BLaER1 treated with 17β-estradiol and CSF1 and Interleukin-3, amounts not matched to agents 10 nM and 100 nM (cell line): ENCODE measurements around the gene SH3TC1.

Experiments used
- H3K27ac ChIP-seq, 11 experiments: shearing (Covaris generic); formaldehyde crosslinking; 2 replicates each; pipeline ENCODE4 v1.8.1; 2022
- H3K27me3 ChIP-seq, 11 experiments: shearing (Covaris generic); formaldehyde crosslinking; 2 replicates each; pipeline ENCODE4 v1.8.1; 2022
- H3K36me3 ChIP-seq, 11 experiments: shearing (Covaris generic); formaldehyde crosslinking; 2 replicates each; pipeline ENCODE4 v1.8.1; 2022
- H3K4me1 ChIP-seq, 10 experiments: shearing (Covaris generic); formaldehyde crosslinking; 2 replicates each; pipeline ENCODE4 v1.8.1; 2022
- H3K4me2 ChIP-seq, 11 experiments: shearing (Covaris generic); formaldehyde crosslinking; 2 replicates each; pipeline ENCODE4 v1.8.1; 2022
- H3K4me3 ChIP-seq, 10 experiments: shearing (Covaris generic); formaldehyde crosslinking; 2 replicates each; pipeline ENCODE4 v1.8.1; 2022
- H3K9ac ChIP-seq, 11 experiments: shearing (Covaris generic); formaldehyde crosslinking; 2 replicates each; pipeline ENCODE4 v1.8.1; 2022
- H3K9me3 ChIP-seq, 11 experiments: shearing (Covaris generic); formaldehyde crosslinking; replicated peaks in 1 of 11; 2 replicates each; pipeline ENCODE4 v1.8.1; 2022
- H4K20me1 ChIP-seq, 11 experiments: shearing (Covaris generic); formaldehyde crosslinking; 2 replicates each; pipeline ENCODE4 v1.8.1; 2022
- Cebpa-rat ChIP-seq, 11 experiments: shearing (Covaris generic); IDR thresholded peaks; 2 replicates each; pipeline ENCODE4 v1.8.1; 2022

The SH3TC1 gene

DNA sequence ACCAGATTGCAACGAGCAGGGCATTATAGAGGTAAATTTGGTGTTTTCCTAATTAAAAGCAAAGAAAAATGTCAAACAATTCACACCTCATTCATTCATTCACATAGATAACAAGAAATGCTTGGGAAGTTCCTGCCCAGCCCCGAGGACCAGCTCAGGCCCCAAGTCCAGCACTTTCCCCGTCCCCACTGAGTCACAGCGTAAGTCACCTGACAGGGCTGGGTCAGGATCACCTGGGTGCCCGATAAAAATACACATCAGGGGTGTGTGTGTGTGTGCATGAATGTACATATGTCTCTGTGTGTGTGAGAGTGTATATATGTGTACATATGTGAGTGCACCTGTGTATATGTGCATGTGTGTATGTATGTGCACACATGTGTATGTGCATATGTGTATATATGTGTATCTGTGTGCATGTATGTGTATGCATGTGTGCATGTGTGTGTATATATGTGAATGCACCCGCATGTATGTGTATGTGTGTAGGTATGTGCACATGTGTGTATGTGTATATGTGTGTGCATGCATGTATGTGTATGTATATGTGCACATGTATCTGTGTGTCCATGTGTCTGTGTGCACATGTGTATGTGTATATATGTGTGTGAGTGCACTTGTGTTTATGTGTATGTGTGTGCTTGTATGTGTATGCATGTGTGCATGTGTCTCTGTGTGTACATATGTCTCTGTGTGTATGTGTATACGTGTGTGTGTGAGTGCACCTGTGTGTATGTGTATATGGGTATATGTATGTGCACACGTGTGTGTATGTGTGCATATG, 18.6 kb upstream of the SH3TC1 start:
- H3K9ac ChIP-seq = no peak overlapping the region
- H3K27me3 ChIP-seq = no peaks in the 10 kb centered on the region
- H3K4me2 ChIP-seq = no peak overlapping the region
- peaks cover 16 to 40% (median 27%) of the 10 kb centered on the region in 10 experiments for H3K4me1 ChIP-seq
- H3K9me3 ChIP-seq = no peaks in the 10 kb centered on the region
- no peaks in the 10 kb centered on the region for H4K20me1 ChIP-seq
- no peaks in the 10 kb centered on the region for H3K36me3 ChIP-seq
- H3K27ac ChIP-seq = no peak overlapping the region
- no peak overlapping the region for H3K4me3 ChIP-seq
- no peak for TF ChIP-seq Cebpa-rat (IDR thresholded peaks at IDR 0.05)

DNA sequence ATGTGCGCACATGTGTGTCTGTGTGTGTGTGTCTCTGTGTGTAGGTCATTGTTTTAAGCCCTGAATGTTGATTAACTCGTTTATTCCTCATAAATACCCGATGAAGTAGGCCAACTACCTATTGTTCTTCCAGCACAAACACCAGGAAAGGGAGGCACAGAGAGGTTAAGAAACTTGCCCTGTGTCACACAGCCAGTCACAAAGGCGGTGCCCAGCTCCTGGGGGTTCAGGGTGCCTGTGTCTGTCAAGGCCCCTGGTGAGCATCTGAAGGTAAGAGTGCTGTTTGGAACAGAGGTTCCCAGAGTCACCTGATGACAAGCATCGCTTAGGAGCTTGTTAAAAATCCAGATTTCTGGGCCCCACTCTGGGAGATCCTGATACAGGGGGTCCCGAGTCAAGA, 18.0 kb upstream of the SH3TC1 start:
- Histone ChIP-seq H4K20me1 (no peaks in the 10 kb centered on the region), H3K36me3 (no peaks in the 10 kb centered on the region), H3K9me3 (no peaks in the 10 kb centered on the region), H3K4me1 (peaks cover 23 to 40% (median 33%) of the 10 kb centered on the region in 10 experiments), H3K4me3 (no peak overlapping the region), H3K4me2 (no peak overlapping the region), H3K9ac (no peak overlapping the region), H3K27ac (no peak overlapping the region), H3K27me3 (no peaks in the 10 kb centered on the region)
- TF ChIP-seq Cebpa-rat (IDR thresholded peaks at IDR 0.05) = no peak

DNA sequence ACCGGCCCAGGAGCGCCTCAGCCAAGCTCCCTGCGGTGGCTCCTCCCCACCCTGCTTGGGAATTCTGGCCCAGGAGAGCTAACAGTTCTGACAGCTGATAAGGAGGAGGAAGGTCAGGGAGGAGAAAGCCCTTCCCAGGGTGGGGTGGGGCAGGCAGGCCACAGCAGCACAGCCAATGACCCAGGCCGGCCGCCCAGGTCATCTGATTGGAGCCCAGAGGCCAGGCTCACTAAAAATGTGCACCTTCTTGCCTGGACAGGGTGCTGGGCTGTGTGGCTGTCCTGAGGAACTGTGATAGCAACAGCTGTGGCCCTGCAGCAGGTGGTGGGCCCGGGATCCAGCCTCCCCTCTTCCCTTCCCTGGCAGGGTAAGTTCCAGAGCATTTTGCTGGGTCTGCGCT, 17.2 kb upstream of the SH3TC1 start:
- Histone ChIP-seq H3K9me3 (no peaks in the 10 kb centered on the region), H3K27ac (no peak overlapping the region; a peak in 1 of 22 replicates), H3K4me3 (no peak overlapping the region), H4K20me1 (no peaks in the 10 kb centered on the region), H3K4me2 (no peak overlapping the region), H3K27me3 (no peaks in the 10 kb centered on the region), H3K36me3 (no peaks in the 10 kb centered on the region), H3K9ac (peak overlapping the region in 2 of 11 experiments; percentile 22 to 29; a peak in 1 of 22 replicates), H3K4me1 (peaks cover 30 to 40% (median 36%) of the 10 kb centered on the region in 10 experiments)
- TF ChIP-seq Cebpa-rat (IDR thresholded peaks at IDR 0.05) = no peak

DNA sequence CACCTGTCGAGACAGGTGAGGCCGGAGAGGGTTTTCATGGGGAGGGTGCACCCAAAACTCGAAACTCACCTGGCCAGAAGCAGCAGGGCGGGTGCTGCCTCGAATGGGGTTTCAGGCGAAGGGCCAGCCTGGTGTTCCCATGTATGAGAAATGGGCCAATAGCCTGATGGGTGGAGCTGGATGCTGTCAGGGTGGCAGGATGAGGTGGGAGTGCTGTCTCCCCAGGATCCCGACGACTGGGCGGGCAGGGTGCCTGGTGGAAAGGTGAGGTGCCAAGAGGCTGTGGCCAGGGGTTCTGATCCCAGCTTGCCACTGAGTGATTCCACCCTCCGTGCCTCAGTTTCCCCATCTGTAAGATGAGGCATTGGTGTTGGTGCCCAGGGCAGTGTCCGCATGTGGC, 16.8 kb upstream of the SH3TC1 start:
- Histone ChIP-seq H3K9me3 (no peaks in the 10 kb centered on the region), H3K27me3 (no peaks in the 10 kb centered on the region), H3K4me3 (no peak overlapping the region), H3K36me3 (no peaks in the 10 kb centered on the region), H3K9ac (no peak overlapping the region; a peak in 1 of 22 replicates), H3K4me2 (no peak overlapping the region), H3K4me1 (peaks cover 29 to 40% (median 34%) of the 10 kb centered on the region in 10 experiments), H3K27ac (no peak overlapping the region), H4K20me1 (no peaks in the 10 kb centered on the region)
- no peak for TF ChIP-seq Cebpa-rat (IDR thresholded peaks at IDR 0.05)

DNA sequence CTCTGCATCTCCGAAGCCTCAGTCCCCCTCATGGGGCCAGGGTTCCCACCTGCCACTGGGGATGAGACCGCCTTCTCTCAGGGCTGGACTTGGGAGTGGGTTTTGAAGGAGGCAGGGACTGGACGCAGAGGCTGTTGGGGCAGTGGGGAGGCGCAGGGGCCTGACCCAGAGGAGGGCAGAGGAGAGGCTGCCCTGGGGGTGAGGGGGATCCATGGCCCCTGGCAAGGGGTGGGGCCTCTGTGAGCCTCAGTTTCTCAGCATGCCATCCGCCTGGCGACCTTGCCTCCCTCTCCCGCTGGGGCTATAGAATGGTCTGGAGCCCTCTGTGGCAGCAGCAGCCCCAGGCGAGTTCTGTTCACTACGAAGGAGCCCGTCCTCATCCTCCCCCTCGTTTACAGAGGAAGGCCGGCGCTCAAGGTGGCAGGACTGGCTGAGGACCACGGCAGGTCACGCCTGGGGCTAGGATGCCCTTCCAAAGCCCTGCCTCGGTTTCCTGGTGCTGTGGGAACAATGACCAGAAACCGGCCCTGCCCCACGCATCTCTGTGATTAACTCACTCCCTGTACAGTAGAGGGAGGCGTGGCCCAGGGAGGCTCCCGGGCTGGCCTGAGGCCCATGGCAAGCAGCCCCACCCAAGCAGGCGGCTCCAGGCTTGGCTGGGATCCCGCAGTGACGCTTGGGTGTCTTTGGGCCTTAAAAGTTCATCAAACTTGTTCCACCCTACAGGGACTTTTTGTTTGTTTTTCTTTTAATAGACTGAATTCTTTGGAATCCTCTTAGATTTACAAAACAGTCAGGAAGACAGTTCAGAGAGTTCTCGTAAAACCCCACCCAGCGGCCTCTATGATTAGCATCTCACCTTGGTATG, 16.0 kb upstream of the SH3TC1 start:
- Histone ChIP-seq H3K4me3 (no peak overlapping the region), H3K36me3 (no peaks in the 10 kb centered on the region), H4K20me1 (no peaks in the 10 kb centered on the region), H3K27ac (no peak overlapping the region), H3K4me1 (peaks cover 29 to 46% (median 38%) of the 10 kb centered on the region in 10 experiments), H3K9ac (no peak overlapping the region), H3K4me2 (peak overlapping the region in 3 of 11 experiments; percentile 7 to 43 (median 29); a peak in 4 of 22 replicates), H3K9me3 (no peaks in the 10 kb centered on the region), H3K27me3 (no peaks in the 10 kb centered on the region)
- TF ChIP-seq Cebpa-rat (IDR thresholded peaks at IDR 0.05) = no peak

DNA sequence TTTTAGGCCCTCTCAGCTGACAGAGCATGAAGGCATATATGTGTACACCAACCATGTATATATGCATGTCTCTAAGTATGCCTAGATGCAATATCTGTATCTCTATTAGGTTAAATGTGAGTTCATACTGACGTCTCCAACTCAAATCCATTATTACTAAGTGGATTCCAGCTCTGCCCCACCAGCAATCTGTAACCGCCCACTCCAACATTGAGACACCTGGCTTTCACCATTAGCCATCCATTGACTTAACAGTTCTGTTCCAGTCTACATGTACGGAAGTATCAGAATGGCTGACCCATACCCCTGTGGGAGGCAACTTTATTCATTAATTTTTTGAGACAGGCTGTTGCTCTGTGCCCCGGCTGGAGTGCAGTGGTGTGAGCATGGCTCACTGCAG, 15.0 kb upstream of the SH3TC1 start:
- peak overlapping the region in 3 of 11 experiments; percentile 6 to 79 (median 9); a peak in 1 of 22 replicates for H3K4me2 ChIP-seq
- peaks cover 39 to 56% (median 48%) of the 10 kb centered on the region in 10 experiments for H3K4me1 ChIP-seq
- H3K4me3 ChIP-seq = no peak overlapping the region
- H3K36me3 ChIP-seq = no peaks in the 10 kb centered on the region
- peak overlapping the region in 2 of 11 experiments; percentile 37 to 57; a peak in 2 of 22 replicates for H3K27ac ChIP-seq
- H3K9ac ChIP-seq = no peak overlapping the region
- no peaks in the 10 kb centered on the region for H3K9me3 ChIP-seq
- no peak for TF ChIP-seq Cebpa-rat (IDR thresholded peaks at IDR 0.05)
- no peaks in the 10 kb centered on the region for H4K20me1 ChIP-seq
- no peaks in the 10 kb centered on the region for H3K27me3 ChIP-seq

DNA sequence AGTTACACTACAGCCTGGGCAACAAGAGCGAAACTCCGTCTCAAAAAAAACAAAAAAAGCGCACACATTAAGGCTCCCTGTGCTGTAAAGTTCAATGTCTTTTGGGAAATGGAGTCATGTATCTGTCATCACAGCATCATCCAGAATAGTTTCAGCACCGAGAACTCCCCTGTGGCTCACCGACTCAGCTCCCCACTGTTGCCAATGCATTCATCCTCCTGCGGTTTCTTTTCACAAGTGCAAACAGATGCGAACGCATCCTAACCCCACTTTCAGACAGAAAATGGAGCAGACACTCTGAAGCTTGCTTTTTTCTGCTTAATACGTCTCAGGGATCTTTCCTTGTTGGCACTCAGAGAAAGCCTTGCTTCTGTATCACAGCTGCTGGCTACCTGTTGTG, 13.8 kb upstream of the SH3TC1 start:
- H3K9ac ChIP-seq = peak overlapping the region in 3 of 11 experiments; percentile 2 to 41 (median 13); a peak in 3 of 22 replicates
- no peaks in the 10 kb centered on the region for H3K9me3 ChIP-seq
- peak overlapping the region in 4 of 11 experiments; percentile 37 to 60 (median 54); a peak in 7 of 22 replicates for H3K27ac ChIP-seq
- peak overlapping the region; percentile 22 to 82 (median 62); a peak in 21 of 22 replicates for H3K4me2 ChIP-seq
- H3K4me3 ChIP-seq = no peak overlapping the region
- no peaks in the 10 kb centered on the region for H3K36me3 ChIP-seq
- peak in 3 of 11 experiments; percentile 26 to 75 (median 34); a peak in 3 of 22 replicates for TF ChIP-seq Cebpa-rat (IDR thresholded peaks at IDR 0.05)
- peaks cover 51 to 68% (median 60%) of the 10 kb centered on the region in 10 experiments for H3K4me1 ChIP-seq
- no peaks in the 10 kb centered on the region for H3K27me3 ChIP-seq
- no peaks in the 10 kb centered on the region for H4K20me1 ChIP-seq

DNA sequence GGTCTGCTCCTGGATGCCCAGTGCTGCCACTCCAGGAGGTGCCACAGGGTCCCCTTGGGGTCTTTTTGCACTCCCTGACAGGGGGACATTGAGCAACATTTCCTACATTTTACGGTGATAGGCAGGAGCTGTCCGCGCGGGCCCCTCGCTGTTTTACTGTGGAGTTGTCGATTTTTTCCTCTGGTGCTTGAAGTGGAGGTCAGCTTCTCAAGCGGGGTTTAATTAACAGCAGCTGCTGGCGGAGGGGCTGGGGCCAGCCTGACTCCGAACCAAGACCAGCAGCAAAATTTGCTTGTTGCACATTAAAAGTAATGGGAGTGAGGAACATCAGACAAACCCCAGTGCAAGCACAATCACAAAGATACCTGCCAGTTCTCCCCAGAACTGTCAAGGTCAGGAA, 13.2 kb upstream of the SH3TC1 start:
- Histone ChIP-seq H3K27ac (peak overlapping the region in 4 of 11 experiments; percentile 37 to 60 (median 52); a peak in 6 of 22 replicates), H3K9ac (peak overlapping the region in 3 of 11 experiments; percentile 2 to 41 (median 11); a peak in 2 of 22 replicates), H3K36me3 (no peaks in the 10 kb centered on the region), H3K4me3 (no peak overlapping the region), H4K20me1 (no peaks in the 10 kb centered on the region), H3K4me2 (peak overlapping the region; percentile 22 to 82 (median 62)), H3K4me1 (peaks cover 57 to 75% (median 66%) of the 10 kb centered on the region in 10 experiments), H3K27me3 (no peaks in the 10 kb centered on the region), H3K9me3 (no peaks in the 10 kb centered on the region)
- TF ChIP-seq Cebpa-rat (IDR thresholded peaks at IDR 0.05) = no peak; a peak in 1 of 22 replicates

DNA sequence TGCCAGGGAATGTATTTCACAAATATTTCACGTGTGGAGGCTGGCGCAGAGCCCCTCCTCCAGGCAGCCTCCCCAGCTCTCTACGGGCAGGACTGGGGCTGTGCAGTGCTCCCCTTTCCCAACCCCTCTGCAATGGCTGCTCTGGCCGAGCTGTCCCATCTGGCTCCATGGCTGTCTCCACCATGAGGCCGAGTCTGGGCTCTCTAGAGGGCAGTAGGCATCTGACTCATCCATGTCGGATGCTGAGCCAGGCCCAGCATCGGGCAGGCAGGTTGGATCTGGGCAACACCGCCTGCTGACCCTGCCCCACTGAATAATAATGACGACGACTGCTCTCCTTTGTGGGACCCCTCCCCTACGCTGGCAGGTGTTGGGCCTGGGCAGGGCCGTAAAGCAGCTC, 11.0 kb upstream of the SH3TC1 start:
- H3K27ac ChIP-seq = no peak overlapping the region
- no peaks in the 10 kb centered on the region for H3K36me3 ChIP-seq
- H3K4me2 ChIP-seq = peak overlapping the region in 10 of 11 experiments; percentile 10 to 100 (median 98); a peak in 15 of 22 replicates
- no peaks in the 10 kb centered on the region for H4K20me1 ChIP-seq
- no peaks in the 10 kb centered on the region for H3K27me3 ChIP-seq
- no peak for TF ChIP-seq Cebpa-rat (IDR thresholded peaks at IDR 0.05)
- H3K9me3 ChIP-seq = no peaks in the 10 kb centered on the region
- no peak overlapping the region for H3K4me3 ChIP-seq
- peaks cover 79 to 94% (median 85%) of the 10 kb centered on the region in 10 experiments for H3K4me1 ChIP-seq
- H3K9ac ChIP-seq = no peak overlapping the region
